HG02840 (cell line): Measurements from ENCODE around the gene MYO5C.
A peak's percentile ranks its signal among the peaks of the same experiment; 100 is the strongest.

Experiments
- ATAC-seq: cut with Tn5 transposase; IDR thresholded peaks from one replicate; pipeline ENCODE4 v1.9.1; 2021; ENCODE audit warnings: mild to moderate bottlenecking, moderate library complexity, moderate number of reproducible peaks; ENCODE audit not compliant: unreplicated experiment, low FRiP score

MYO5C gene

DNA sequence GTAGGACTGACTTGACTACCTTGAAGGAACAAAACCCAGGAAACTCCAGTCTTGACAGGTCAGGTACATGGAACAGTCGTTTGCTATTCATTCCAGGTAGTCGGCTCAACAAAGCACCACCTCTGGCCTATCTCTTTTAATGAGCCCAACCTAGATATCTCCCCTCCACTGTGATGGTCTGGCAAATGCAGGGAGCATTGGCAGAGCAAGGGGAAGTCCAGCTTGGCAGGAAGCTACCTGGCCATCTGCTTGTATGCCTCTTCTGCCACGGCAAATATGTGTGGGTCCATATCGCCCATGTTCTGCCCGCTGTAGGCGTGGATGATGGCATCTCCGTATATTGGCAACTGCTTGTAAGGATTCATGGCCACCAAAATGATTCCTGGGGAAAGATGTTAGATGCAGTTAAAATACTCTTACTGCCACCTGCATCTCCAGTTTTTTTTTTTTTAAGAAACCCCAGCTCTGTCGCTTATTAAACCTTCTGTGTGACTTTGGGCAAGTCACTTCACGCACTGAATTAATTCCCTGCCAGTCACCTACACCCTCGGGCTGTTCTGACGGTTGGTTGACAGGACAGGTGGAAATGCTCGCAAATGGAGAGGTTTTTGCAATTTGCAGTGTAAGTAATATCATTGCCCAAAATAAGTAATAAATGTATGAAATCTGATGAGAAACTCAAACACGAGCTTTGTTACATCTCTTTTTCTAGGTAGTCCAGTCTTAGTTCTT lies 16.8 kb downstream of the MYO5C start:
- no peak for ATAC-seq

DNA sequence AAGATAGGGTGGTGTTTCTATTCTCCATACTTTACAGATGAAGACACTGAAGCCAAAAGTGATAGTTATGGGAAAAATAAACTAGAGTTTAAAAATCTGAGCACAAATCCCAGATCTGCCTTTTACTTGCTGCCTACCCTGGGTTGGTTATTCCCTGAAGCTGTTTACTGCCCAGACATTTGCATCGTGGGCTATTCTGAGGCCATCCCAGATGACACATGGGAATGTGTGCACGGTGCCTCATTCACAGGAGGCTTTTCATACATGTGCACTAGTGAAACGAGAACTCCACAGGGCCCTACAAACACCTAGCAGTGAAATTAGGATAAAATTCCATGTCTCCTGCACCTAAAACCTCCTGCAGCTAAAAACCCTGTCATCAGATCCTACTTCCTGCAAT lies 17.5 kb downstream of the MYO5C start:
- no peak for ATAC-seq

DNA sequence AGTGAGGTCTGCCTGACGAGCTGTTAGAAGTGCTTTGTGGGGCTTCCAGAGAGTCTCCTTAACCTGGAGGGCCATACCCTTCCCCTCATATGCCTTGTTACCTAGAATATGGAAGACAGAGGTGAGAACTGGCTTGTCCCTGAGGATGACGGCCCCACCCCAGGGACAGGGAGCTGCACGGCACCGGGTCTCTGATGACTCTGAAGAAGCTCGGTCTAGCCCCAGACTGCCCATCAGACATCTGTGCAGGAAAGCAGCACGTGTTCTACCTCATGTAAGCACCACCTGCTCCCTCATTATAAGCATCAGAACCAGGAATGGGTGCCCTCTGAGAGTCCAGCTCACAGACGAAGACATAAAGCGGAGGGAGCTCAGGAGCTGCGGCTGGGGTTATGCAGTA lies 18.0 kb downstream of the MYO5C start:
- no peak for ATAC-seq

DNA sequence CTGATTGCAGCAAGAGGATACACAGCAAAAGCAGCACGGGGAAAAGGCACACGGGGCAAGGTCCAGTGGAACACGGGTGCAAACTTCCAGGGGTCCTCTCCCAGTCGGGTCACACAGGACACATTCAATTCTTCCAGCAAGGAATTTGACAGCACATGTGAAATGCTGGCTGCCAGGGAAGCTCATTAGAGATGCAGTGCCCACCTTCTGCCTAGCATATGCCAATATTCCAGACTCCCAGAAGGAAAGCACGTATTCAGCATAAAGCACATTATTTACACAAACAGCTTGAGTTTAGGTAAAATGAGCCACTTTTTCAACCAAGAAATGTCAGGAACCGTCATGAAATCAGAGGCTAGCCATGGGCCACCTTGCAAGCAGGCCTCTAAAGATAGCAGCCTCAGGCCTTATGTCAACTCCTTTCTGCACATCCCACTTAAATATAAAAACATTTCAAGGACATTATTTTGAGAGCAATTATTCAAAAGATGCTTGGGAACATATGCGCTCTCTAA lies 19.3 kb downstream of the MYO5C start:
- no peak for ATAC-seq

DNA sequence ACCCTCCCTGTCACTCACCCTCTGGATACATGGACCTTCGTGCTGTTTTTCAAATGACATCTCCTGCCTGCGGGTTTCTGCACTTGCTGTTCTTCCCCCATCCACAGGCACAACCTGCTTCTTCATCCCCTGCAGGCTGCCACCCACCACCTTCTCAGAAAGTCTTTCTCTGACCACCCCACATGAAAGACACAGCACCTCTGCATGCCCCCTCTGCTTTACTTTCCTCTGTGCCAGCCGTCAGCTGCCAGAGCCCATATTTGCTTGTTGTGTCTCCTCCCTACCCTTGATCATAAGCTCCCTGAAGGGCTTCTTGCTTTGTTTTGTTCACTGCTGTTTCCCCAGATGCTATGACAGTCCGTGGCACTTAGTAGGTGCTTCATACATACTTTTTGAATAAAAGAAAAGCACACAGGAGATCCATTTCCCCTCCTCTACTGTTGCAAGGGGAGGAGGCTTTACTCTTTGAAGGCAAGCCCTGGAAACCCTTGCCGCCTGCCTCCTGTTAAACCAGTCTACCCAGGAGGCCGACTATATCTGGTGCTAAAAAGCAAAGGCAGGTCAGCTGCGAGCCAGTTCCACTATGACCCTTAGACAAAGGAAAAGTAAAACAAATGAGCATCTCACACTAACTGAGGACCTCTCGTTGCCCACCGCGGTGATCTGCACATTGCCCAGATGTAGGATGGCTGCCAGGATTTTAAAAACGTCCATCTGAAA lies 31.9 kb downstream of the MYO5C start:
- ATAC-seq: no peak

DNA sequence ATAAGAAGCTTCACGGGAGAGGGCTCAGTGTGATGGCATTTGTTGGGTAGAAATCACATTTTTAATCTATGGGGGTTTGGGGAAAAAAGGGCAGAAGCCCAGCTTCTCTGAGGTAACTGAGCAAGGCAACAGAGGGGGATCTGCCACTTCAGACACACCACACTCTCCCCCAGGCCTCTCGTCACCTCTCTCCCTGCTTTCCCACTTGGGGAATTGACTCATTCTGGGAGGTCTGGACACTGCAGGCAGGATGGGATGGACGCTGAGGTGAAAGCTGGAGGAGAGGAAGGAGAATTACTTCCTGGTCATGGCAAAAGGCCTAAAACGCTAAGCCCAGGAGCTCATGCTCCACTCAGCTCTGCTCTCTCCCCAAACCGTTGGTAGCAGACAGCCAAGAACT lies 33.2 kb downstream of the MYO5C start:
- no peak for ATAC-seq

DNA sequence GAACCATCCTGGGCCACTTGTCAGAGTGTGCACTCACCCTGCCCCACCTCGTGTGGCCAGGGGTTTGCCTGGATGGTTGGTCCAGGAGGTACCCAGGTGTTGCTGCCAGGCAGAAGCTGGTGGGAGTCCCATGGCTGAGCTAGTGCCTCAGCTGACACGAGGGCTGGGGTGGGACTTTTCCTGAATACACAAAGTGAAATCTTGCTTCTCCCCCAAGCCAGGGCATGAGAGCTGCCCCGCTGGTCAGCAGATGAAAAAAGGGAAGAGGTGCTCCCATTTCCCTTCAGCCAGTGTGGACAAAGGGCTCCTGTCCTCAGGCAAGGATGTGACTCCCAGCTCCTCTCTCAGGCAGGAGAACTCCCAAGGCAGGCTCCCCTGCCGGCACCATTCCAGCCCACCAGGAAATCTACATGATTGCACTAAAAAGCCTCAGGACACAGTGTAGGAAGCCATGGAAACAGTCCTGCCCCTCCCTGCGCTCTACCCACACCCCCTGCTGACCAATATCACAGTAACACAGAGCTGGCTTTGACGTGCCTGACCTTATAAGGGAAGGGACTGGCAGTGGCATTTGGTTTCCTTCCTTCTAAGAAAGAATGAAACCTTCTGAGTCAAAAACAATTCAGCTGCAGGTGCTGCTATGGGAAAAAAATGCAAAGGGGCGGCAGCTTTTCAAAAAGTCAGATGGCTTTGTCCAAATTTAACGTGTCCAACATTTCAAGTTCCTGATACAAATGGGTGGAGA lies 33.9 kb downstream of the MYO5C start:
- peak; percentile 91 for ATAC-seq

DNA sequence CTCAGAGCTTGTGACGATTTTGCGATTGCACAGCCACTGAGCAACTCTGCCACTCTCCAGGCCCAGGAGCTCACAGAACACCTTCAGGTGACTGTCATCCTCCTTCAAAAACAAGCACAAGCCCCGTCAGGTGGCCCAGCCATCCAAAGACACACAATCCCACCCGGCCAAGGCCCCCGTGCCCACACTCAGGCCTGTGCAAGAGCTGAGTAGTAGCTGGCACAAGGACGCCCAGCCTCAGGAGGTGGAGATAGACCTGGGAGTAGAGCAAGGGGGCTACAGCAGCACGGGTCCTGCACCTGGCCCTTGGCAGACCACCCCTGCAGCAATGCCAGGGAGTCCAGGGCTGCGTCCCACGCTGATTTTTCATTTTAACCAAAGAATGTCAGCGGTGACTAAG lies 34.6 kb downstream of the MYO5C start:
- no peak for ATAC-seq

DNA sequence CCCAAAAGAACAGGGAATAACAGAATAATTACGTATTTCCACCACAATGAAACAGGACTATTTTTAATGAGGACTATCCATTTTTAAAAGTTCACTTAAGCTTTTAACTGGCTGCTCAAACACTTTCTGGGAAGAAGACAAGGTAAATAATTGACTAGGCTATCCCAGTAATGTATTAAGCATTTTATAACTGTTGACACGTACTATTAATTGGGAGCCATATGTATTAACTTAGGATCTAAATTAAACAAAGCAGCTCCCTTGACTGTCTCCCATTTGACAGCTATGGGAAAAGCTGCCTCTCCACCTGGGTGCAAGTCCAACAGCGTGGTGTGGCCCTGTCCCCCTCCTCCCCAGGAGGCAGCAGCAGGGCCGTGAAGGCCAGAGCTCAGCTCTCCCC lies 36.1 kb downstream of the MYO5C start:
- ATAC-seq: no peak

DNA sequence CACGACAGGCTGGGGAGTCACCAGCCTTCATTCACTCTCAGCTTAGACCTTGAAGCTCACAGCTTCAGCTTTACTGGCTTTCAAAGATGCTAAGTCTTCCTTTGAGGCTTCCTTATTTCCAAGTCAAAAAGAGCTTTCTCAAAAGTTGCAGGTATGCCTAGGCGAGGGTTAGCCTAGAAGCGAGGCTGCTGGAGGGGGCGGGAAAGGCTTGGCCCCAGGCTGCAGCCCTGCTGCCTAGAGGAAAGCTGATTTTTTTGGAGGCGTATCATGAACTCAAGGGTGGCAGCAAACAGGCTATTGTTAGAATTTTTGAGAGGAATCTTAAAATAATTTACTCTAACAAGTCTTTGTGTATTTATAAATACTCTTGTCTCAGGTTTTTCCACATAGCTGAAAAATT lies 37.1 kb downstream of the MYO5C start:
- no peak for ATAC-seq

DNA sequence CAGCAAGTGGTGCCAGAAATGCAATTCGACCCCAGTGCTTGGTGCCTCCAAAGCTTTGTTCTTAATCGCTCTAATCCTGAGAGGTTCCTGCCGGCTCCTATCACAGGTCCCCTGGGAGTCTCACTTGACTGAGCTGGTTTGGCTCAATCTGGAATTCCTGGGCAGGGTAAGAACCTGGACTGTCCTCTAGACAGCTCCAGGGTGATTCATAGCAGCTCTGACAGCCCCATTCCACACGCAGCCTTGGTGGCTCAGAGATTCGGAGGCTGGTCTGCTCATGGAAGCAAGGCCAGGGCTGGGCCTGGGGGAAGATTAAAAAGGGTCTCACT lies 37.9 kb downstream of the MYO5C start:
- ATAC-seq: no peak

DNA sequence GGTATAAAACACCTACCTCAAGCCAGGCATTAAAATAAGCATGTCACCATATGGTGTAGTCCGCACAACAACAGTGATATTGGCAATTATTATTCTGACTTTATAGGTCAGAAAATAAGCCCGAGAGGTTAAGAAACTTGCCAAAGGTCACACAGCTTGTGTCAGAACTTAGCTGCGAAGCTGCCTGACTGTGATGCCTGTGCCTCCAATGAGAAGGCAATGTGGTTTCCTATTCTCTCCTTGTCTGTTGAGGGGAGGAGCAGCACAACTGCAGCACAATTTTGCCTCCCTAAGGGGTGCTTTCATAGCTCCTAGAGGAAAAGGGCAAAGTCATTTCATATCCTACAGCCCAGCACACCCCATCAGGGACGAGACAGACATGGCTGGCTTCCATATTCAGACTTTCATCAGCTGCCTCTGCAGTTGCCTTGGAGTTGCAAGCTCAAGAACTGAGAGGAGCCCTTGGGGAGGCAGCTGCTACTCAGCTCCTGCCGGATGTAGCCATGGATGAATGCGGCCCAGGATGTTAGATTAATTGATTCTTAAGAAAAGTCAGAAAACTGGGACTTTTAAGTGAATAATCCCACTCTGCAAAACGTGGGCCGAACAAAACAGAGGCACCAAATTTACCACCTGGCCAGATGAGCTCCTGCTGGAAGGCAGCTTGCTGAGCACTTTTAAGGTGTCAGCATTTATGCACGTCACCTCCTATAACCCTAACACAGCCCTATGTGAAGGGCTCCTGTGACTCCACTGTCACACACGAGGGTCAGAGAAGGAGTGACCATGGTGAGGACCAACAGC lies 38.5 kb downstream of the MYO5C start:
- ATAC-seq: no peak

DNA sequence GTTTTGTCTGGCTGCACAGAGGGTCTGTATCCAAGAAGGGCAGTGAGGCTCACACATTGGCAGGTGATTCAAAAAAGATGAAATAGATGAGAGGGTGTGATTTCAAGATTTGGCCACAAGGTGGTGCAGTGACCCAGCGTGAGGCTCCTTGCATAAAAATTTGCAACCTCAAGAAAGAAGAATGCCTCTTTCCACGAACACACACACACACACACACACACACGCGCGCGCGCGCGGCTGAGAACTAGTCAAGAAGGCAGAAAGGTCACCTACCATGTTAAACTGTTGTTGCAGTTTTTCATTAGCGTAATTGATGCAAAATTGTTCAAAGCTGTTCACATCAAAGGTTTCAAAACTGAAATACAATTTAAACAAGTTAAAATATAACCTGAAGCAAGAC lies 39.2 kb downstream of the MYO5C start:
- no peak for ATAC-seq

DNA sequence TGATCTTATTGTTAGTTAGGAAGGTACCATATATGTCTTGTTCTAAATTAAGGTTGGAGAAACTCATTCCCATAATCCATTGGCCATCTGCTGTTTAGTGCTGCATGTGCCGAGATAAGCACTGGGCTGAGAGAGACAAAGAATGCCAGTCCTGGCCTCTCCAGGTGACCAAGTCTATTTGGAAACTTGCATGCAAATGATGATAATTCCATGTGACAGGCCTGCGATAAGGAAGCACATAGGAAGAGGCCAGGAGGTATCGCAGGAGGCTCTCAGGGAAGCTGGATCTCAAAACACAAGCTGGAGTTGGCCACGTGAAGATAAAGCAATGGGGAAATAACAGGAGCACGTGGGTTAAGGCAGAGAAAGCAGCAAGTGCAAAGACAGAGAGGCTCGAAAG lies 39.7 kb downstream of the MYO5C start:
- no peak for ATAC-seq

DNA sequence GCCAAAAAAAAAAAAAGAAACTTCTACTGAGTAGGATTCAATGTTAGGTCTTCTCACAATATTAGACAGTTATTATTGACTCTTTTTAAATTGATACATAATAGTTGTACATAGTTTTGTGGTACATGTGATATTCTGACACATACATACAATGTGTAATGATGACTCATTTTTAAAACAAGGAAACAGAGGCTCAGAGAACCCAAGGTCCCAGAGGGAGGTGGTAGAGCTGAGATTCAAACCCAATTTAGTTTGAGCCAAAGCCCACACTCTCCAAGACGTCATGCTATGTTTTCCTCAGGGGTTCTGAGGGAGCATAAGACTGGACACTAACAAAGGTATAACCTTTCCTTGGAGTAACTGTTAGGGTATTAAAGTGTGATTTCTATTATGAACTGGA lies 40.6 kb downstream of the MYO5C start:
- no peak for ATAC-seq

DNA sequence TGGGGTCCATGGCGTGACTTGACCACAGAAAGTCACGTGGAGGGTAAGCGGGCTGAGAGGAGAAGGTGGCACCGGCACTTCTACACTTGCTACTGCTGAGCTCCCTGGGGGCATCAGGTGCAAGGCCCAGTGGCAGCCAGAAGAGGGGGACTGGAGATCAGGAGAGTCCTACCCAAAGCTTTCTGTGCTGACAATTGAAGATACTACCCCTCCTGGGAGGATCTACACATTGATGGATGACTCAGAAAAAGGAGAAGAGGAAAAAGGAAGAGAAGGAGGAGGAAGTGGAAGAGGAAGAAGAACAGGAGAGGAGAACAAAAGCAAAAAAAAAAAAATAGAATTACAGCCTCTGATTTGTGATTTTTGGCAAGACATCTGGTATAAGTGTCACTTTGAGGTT lies 41.2 kb downstream of the MYO5C start:
- ATAC-seq: no peak

DNA sequence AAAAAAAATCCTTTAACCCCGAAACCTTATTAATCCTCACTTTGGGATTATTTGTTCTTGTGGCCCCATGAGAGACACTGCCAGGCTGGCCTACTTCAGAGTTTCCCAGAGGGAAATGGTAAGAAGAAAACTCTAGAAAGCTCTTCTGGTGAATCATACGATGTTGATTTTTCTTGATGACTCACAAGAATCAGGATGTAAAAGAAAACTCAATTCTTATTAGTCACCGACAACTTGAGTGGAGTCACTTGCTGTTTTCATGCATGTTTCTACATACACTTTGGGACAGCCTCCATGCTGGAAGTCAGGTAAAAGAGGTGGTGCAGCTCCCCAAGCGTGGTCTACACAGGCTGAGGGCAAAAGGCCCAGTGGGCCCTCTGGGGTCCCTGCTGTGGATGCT lies 42.8 kb downstream of the MYO5C start:
- no peak for ATAC-seq

DNA sequence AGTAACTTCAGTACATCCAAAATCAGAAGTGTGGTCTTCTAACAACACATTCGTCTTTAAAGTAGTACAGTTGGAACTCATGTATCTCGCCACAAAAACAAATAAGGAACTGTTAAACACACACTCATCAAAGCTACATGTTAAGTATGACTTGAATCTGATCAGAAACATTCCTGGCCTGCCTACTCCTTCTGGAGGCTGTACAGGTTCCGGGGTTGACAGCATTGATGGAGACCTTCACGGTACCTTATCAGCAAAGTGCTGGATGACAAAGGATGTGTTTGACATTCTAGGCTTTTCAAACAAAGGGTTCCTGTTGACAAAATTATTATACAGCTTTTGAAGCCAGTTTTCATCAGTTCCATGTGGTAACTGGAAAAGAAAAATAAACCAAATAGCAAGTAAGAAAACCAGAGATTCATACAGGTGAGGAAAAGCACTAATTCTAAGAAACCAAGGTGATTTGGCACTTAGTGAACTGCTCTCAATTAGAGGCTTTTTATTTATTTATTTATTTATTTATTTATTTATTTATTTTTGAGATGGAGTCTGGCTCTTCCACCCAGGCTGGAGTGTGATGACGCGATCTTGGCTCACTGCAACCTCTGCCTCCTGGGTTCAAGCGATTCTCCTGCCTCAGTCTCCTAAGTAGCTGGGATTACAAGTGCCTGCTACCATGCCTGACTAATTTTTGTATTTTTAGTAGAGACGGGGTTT lies 44.3 kb downstream of the MYO5C start:
- no peak for ATAC-seq

DNA sequence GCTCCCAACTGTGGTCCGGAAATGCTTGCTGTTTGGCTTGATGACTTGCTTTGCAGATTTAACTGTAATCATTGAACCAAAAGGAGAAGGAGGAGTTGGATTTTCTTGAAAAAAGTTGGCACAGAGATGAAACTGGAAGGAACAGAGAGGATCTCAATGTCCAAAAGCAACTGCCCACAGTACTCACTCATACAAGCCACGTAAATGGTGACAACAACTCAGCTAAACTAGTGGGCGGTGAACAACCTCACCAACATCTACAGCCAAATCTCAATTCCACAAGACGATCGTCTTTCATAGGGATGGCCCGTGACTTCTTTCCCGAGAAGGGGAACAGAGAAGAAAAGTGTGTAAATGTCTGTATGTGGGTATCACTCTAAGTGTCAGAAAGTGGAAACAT lies 48.1 kb downstream of the MYO5C start:
- no peak for ATAC-seq
